HG02981 (cell line): ENCODE results near the gene COMMD7.

Experiments
- ATAC-seq: cut with Tn5 transposase; IDR thresholded peaks from one replicate; pipeline ENCODE4 v1.9.1; 2021; ENCODE audit warnings: mild to moderate bottlenecking, moderate library complexity; ENCODE audit not compliant: unreplicated experiment

The COMMD7 gene

GRCh38 chr20:32681175-32682084, 61.8 kb downstream of the COMMD7 start:
- no peak for ATAC-seq

GRCh38 chr20:32680544-32681174, 62.6 kb downstream of the COMMD7 start:
- ATAC-seq: no peak

GRCh38 chr20:32678948-32679347, 64.3 kb downstream of the COMMD7 start:
- no peak for ATAC-seq

- ATAC-seq: no peak
These were observed 67.9 kb downstream of the COMMD7 start for GRCh38 chr20:32675223-32675975.

GRCh38 chr20:32674362-32674789, 68.9 kb downstream of the COMMD7 start:
- no peak for ATAC-seq

- no peak for ATAC-seq
These were observed 70.0 kb downstream of the COMMD7 start for GRCh38 chr20:32672982-32673851.

GRCh38 chr20:32672394-32672981, 70.8 kb downstream of the COMMD7 start:
- ATAC-seq: no peak

GRCh38 chr20:32670773-32671455, 72.4 kb downstream of the COMMD7 start:
- ATAC-seq: no peak

- no peak for ATAC-seq
These were observed 76.2 kb downstream of the COMMD7 start for GRCh38 chr20:32667027-32667426.

- no peak for ATAC-seq
These were observed 78.5 kb downstream of the COMMD7 start for GRCh38 chr20:32664678-32665159.

- ATAC-seq: no peak
These were observed 79.1 kb downstream of the COMMD7 start for GRCh38 chr20:32664012-32664677.

GRCh38 chr20:32663335-32664011, 79.8 kb downstream of the COMMD7 start:
- ATAC-seq: no peak

- no peak for ATAC-seq
These were observed 81.3 kb downstream of the COMMD7 start for GRCh38 chr20:32661820-32662528.

GRCh38 chr20:32660661-32661060, 82.6 kb downstream of the COMMD7 start:
- no peak for ATAC-seq

GRCh38 chr20:32656827-32657226, 86.4 kb downstream of the COMMD7 start:
- no peak for ATAC-seq

- ATAC-seq: no peak
These were observed 87.3 kb downstream of the COMMD7 start for GRCh38 chr20:32655903-32656512.
